Panc1 (cell line): ENCODE measurements around the gene LTB.

Source experiments
- POLR2AphosphoS5 ChIP-seq: IDR thresholded peaks from 2 replicates; pipeline ENCODE4 v1.6.1; 2012; ENCODE audit warnings: mild to moderate bottlenecking, low read depth, low read length, moderate library complexity
- TCF7L2 ChIP-seq: IDR thresholded peaks from 2 replicates; pipeline ENCODE4 v1.6.1; 2011; ENCODE audit warnings: mild to moderate bottlenecking, low read depth, low read length, inconsistent platforms
- TF ChIP-seq, protein P1 (sequence below): fragments of 450-650 bp; IDR thresholded peaks from 2 replicates; pipeline ENCODE4 v1.5.1; 2017; ENCODE audit warnings: mild to moderate bottlenecking
- TF ChIP-seq, protein P2 (sequence below), 2 experiments: IDR thresholded peaks; 2 replicates each; pipeline ENCODE4 v1.6.1; 2011 to 2012; ENCODE audit warnings: low read depth in 2 of 2, control low read depth in 1 of 2, low read length in 1 of 2, mild to moderate bottlenecking in 1 of 2, moderate library complexity in 1 of 2; ENCODE audit not compliant: insufficient read depth in 1 of 2

DNA sequence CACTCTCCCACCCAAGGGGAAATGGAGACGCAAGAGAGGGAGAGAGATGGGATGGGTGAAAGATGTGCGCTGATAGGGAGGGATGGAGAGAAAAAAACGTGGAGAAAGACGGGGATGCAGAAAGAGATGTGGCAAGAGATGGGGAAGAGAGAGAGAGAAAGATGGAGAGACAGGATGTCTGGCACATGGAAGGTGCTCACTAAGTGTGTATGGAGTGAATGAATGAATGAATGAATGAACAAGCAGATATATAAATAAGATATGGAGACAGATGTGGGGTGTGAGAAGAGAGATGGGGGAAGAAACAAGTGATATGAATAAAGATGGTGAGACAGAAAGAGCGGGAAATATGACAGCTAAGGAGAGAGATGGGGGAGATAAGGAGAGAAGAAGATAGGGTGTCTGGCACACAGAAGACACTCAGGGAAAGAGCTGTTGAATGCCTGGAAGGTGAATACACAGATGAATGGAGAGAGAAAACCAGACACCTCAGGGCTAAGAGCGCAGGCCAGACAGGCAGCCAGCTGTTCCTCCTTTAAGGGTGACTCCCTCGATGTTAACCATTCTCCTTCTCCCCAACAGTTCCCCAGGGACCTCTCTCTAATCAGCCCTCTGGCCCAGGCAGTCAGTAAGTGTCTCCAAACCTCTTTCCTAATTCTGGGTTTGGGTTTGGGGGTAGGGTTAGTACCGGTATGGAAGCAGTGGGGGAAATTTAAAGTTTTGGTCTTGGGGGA lies 6.1 kb downstream of the LTB start:
- TF ChIP-seq, protein P1, sequence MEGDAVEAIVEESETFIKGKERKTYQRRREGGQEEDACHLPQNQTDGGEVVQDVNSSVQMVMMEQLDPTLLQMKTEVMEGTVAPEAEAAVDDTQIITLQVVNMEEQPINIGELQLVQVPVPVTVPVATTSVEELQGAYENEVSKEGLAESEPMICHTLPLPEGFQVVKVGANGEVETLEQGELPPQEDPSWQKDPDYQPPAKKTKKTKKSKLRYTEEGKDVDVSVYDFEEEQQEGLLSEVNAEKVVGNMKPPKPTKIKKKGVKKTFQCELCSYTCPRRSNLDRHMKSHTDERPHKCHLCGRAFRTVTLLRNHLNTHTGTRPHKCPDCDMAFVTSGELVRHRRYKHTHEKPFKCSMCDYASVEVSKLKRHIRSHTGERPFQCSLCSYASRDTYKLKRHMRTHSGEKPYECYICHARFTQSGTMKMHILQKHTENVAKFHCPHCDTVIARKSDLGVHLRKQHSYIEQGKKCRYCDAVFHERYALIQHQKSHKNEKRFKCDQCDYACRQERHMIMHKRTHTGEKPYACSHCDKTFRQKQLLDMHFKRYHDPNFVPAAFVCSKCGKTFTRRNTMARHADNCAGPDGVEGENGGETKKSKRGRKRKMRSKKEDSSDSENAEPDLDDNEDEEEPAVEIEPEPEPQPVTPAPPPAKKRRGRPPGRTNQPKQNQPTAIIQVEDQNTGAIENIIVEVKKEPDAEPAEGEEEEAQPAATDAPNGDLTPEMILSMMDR: no peak
- no peak for TF ChIP-seq TCF7L2
- TF ChIP-seq, protein P2, sequence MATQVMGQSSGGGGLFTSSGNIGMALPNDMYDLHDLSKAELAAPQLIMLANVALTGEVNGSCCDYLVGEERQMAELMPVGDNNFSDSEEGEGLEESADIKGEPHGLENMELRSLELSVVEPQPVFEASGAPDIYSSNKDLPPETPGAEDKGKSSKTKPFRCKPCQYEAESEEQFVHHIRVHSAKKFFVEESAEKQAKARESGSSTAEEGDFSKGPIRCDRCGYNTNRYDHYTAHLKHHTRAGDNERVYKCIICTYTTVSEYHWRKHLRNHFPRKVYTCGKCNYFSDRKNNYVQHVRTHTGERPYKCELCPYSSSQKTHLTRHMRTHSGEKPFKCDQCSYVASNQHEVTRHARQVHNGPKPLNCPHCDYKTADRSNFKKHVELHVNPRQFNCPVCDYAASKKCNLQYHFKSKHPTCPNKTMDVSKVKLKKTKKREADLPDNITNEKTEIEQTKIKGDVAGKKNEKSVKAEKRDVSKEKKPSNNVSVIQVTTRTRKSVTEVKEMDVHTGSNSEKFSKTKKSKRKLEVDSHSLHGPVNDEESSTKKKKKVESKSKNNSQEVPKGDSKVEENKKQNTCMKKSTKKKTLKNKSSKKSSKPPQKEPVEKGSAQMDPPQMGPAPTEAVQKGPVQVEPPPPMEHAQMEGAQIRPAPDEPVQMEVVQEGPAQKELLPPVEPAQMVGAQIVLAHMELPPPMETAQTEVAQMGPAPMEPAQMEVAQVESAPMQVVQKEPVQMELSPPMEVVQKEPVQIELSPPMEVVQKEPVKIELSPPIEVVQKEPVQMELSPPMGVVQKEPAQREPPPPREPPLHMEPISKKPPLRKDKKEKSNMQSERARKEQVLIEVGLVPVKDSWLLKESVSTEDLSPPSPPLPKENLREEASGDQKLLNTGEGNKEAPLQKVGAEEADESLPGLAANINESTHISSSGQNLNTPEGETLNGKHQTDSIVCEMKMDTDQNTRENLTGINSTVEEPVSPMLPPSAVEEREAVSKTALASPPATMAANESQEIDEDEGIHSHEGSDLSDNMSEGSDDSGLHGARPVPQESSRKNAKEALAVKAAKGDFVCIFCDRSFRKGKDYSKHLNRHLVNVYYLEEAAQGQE (IDR thresholded peaks at IDR 0.05; ENCODE audit: insufficient read depth in 1 of 2, low read depth in 2 of 2, low read length in 1 of 2): no peak
- no peak for TF ChIP-seq POLR2AphosphoS5
